ENCODE data around the gene PDLIM5.

GRCh38 chr4:94469221-94469784 lies 17.6 kb downstream of the PDLIM5 start:
- TF ChIP-seq CTCF (IDR thresholded peaks at IDR 0.05) (no peak), POLR2A (IDR thresholded peaks at IDR 0.05) (no peak), EP300 (IDR thresholded peaks at IDR 0.05) (no peak), POLR2AphosphoS5 (IDR thresholded peaks at IDR 0.05) (no peak)

Data from suprapubic skin (tissue), 4 donors.